HG02623 (cell line): ENCODE measurements around the gene CLEC4A.
"Not testable (repeated sequence)": the region's sequence is repeated elsewhere in the genome, so short reads cannot be mapped to it uniquely, and the experiment has no call there.

Source experiments
- ATAC-seq: cut with Tn5 transposase; IDR thresholded peaks from one replicate; pipeline ENCODE4 v1.9.1; 2021; ENCODE audit warnings: moderate library complexity; ENCODE audit not compliant: unreplicated experiment

Gene CLEC4A

GRCh38 chr12:8123124-8123912, at the start of gene CLEC4A:
Gene CLEC4A (plus strand): TSS chr12:8123617. CDS start chr12:8123879, 262 bp downstream.
- no peak for ATAC-seq

- no peak for ATAC-seq
Measured at GRCh38 chr12:8075935-8076334, 47.5 kb upstream of the CLEC4A start.

GRCh38 chr12:8076366-8076765, 47.1 kb upstream of the CLEC4A start:
- no peak for ATAC-seq

- no peak for ATAC-seq
Measured at GRCh38 chr12:8077207-8077606, 46.2 kb upstream of the CLEC4A start.

- no peak for ATAC-seq
Measured at GRCh38 chr12:8078398-8078797, 45.0 kb upstream of the CLEC4A start.

- no peak for ATAC-seq
Measured at GRCh38 chr12:8078916-8079315, 44.5 kb upstream of the CLEC4A start.

- ATAC-seq, result no peak
Measured at GRCh38 chr12:8080120-8080519, 43.3 kb upstream of the CLEC4A start.

GRCh38 chr12:8081251-8081920, 42.0 kb upstream of the CLEC4A start:
- no peak for ATAC-seq

GRCh38 chr12:8082808-8083100, 40.7 kb upstream of the CLEC4A start:
- ATAC-seq, result no peak

GRCh38 chr12:8084351-8084750, 39.1 kb upstream of the CLEC4A start:
- ATAC-seq, result not testable (repeated sequence)

- no peak for ATAC-seq
Measured at GRCh38 chr12:8087666-8088065, 35.8 kb upstream of the CLEC4A start.

- peak; percentile 66 for ATAC-seq
Measured at GRCh38 chr12:8088574-8088973, 34.8 kb upstream of the CLEC4A start.

- ATAC-seq, result not testable (repeated sequence)
Measured at GRCh38 chr12:8089277-8089676, 34.1 kb upstream of the CLEC4A start.

- ATAC-seq, result no peak
Measured at GRCh38 chr12:8089716-8090115, 33.7 kb upstream of the CLEC4A start.

- ATAC-seq, result no peak
Measured at GRCh38 chr12:8093291-8093690, 30.1 kb upstream of the CLEC4A start.

- no peak for ATAC-seq
Measured at GRCh38 chr12:8096281-8096915, 27.0 kb upstream of the CLEC4A start.

GRCh38 chr12:8099235-8099634, 24.2 kb upstream of the CLEC4A start:
- no peak for ATAC-seq

- no peak for ATAC-seq
Measured at GRCh38 chr12:8108808-8109398, 14.5 kb upstream of the CLEC4A start.

GRCh38 chr12:8113117-8113516, 10.3 kb upstream of the CLEC4A start:
- ATAC-seq, result not testable (repeated sequence)

- ATAC-seq, result no peak
Measured at GRCh38 chr12:8120072-8120713, 3.2 kb upstream of the CLEC4A start.

GRCh38 chr12:8127138-8127537, 3.7 kb downstream of the CLEC4A start:
- ATAC-seq, result no peak
